Tibial nerve (tissue), 4 donors: ENCODE data around the gene SVIL. TPM values are rescaled to one million over a fixed set of nuclear protein-coding genes. Genes with fewer than 3 reads are reported as not detected.
A peak's percentile ranks its signal among the peaks of the same experiment; 100 is the strongest.

Source experiments
- DNase-seq, 2 donors: peaks; one replicate each; pipeline ENCODE4 v3.0.0-alpha.2; 2019; ENCODE audit warnings: low spot score in 2 of 2
- H3K27ac ChIP-seq, 4 donors: fragments of 200-600 bp; sonication (generic) in 3 of 4; one replicate each; pipeline ENCODE4 v1.5.1; 2017 to 2019; ENCODE audit warnings: mild to moderate bottlenecking in 1 of 4
- H3K27me3 ChIP-seq, 2 donors: fragments of 200-600 bp; sonication (generic) in 1 of 2; one replicate each; pipeline versions ENCODE4 v1.5.1 to v1.6.0; 2017 to 2019
- H3K36me3 ChIP-seq, 3 donors: fragments of 200-600 bp; sonication (generic); one replicate each; pipeline ENCODE4 v1.5.1; 2018 to 2019
- H3K4me1 ChIP-seq, 4 donors: fragments of 200-600 bp; sonication (generic) in 3 of 4; one replicate each; pipeline ENCODE4 v1.5.1; 2017 to 2019
- H3K4me3 ChIP-seq, 4 donors: fragments of 200-600 bp; sonication (generic) in 3 of 4; one replicate each; pipeline ENCODE4 v1.5.1; 2017 to 2019; ENCODE audit warnings: mild to moderate bottlenecking in 1 of 4, moderate library complexity in 1 of 4
- H3K9me3 ChIP-seq, 4 donors: fragments of 200-600 bp; sonication (generic) in 3 of 4; one replicate each; pipeline ENCODE4 v1.5.1; 2017 to 2019
- EP300 ChIP-seq, 2 donors: sonication (generic); formaldehyde crosslinking; IDR thresholded peaks; one replicate each; pipeline ENCODE4 v1.6.1; 2017; ENCODE audit warnings: antibody characterized with exemption in 2 of 2, mild to moderate bottlenecking in 1 of 2
- POLR2A ChIP-seq, 2 donors: fragments of 450-650 bp; IDR thresholded peaks; one replicate each; pipeline ENCODE4 v1.6.1; 2017; ENCODE audit warnings: antibody characterized with exemption in 2 of 2, mild to moderate bottlenecking in 2 of 2, moderate library complexity in 2 of 2
- WGBS, 2 donors: methylation state at CpG; one replicate each; pipeline ENCODE4 v1.1.5; 2018; 5-methylcytosine and 5-hydroxymethylcytosine counted together
- total RNA-seq, 4 donors: library from RNA; depleted of rRNA; stranded (reverse); fragments of >200 nt; gene quantifications; one replicate each; pipeline ENCODE4 v1.1.0, GENCODE V29; 2016
- TF ChIP-seq, protein P1 (sequence below), 5 experiments: fragments of 200-600 bp in 3 of 5; fragments of 450-650 bp in 2 of 5; sonication (generic) in 3 of 5; IDR thresholded peaks; one replicate each; pipeline ENCODE4 v1.5.1; 2016 to 2019; ENCODE audit warnings: antibody characterized with exemption in 5 of 5, mild to moderate bottlenecking in 3 of 5, moderate library complexity in 2 of 5

SVIL gene
- total RNA-seq, 4 donors from 2014 or later = 23.6 to 32.0 (median 26.0) TPM

DNA sequence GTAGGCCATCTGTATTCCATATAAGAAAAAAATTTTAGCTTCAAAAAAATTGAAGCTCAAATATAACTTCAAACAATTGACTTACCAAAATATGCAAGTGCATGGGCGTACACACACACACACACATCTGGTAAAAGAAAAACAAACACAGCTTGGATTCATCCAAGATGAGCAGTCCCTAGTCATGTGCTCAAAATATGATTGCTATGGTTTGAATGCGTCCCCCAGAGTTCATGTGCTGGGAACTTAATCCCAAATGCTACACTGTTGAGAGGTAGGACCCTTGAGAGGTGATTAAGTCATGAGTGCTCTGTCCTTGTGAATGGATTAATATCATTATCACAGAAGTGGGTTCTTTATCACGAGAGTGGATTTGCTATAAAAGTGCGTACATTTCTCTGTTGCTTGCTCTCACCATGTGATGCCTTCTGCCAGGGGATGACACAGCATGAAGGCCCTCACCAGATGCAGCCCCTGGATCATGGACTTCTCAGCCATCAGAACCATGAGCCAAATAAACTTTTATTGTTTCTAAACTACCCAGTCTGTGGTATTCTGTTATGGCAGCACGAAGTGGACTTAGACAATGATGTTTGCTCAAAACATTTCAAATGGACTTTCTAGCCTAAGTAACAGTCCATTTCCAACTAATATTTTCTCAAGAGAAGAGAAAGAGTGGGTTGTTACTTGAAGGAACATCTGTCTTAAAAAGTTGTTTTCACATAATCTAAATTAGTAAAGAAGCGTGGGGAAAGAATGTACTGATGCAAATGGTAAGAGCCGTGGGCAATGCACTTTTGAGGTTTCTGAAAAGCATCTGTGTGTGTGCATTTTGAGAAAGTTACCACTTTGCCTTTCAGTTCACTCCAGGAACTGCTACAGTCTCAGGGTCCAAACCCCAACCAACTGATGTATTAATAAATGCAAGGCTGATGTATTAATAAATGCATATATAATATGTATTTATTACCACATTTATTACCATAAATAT is 15.1 kb upstream of the SVIL start:
- peaks cover 0 to 30% (median 7%) of the 10 kb centered on the region in 4 donors for H3K4me1 ChIP-seq
- no peaks in the 10 kb centered on the region for H3K27me3 ChIP-seq
- DNase-seq = no peak
- H3K9me3 ChIP-seq = no peaks in the 10 kb centered on the region
- peak overlapping the region in 1 of 4 donors; percentile 74 for H3K27ac ChIP-seq
- WGBS, 2 donors = 68 to 77% methylated on average over 7 of the region's 7 CpGs
- no peaks in the 10 kb centered on the region for H3K36me3 ChIP-seq
- TF ChIP-seq, protein P1, sequence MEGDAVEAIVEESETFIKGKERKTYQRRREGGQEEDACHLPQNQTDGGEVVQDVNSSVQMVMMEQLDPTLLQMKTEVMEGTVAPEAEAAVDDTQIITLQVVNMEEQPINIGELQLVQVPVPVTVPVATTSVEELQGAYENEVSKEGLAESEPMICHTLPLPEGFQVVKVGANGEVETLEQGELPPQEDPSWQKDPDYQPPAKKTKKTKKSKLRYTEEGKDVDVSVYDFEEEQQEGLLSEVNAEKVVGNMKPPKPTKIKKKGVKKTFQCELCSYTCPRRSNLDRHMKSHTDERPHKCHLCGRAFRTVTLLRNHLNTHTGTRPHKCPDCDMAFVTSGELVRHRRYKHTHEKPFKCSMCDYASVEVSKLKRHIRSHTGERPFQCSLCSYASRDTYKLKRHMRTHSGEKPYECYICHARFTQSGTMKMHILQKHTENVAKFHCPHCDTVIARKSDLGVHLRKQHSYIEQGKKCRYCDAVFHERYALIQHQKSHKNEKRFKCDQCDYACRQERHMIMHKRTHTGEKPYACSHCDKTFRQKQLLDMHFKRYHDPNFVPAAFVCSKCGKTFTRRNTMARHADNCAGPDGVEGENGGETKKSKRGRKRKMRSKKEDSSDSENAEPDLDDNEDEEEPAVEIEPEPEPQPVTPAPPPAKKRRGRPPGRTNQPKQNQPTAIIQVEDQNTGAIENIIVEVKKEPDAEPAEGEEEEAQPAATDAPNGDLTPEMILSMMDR (IDR thresholded peaks at IDR 0.05) = no peak
- TF ChIP-seq POLR2A (IDR thresholded peaks at IDR 0.05) = no peak
- H3K4me3 ChIP-seq = no peak overlapping the region

DNA sequence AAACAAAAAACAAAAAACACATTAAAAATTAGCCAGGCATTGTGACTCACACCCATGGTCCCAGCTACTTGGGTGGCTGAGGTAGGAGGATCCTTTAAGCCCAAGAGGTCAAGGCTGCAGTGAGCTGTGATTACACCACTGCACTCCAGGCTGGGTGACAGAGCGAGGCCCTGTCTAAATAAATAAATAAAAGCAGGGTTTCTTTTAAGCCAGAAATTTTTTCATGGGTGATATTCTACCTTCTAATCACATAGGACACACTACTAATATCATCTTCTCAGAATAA is 14.2 kb upstream of the SVIL start:
- peaks cover 0 to 37% (median 7%) of the 10 kb centered on the region in 4 donors for H3K4me1 ChIP-seq
- WGBS, 2 donors = 58 to 67% methylated on average over 1 of the region's 1 CpG

DNA sequence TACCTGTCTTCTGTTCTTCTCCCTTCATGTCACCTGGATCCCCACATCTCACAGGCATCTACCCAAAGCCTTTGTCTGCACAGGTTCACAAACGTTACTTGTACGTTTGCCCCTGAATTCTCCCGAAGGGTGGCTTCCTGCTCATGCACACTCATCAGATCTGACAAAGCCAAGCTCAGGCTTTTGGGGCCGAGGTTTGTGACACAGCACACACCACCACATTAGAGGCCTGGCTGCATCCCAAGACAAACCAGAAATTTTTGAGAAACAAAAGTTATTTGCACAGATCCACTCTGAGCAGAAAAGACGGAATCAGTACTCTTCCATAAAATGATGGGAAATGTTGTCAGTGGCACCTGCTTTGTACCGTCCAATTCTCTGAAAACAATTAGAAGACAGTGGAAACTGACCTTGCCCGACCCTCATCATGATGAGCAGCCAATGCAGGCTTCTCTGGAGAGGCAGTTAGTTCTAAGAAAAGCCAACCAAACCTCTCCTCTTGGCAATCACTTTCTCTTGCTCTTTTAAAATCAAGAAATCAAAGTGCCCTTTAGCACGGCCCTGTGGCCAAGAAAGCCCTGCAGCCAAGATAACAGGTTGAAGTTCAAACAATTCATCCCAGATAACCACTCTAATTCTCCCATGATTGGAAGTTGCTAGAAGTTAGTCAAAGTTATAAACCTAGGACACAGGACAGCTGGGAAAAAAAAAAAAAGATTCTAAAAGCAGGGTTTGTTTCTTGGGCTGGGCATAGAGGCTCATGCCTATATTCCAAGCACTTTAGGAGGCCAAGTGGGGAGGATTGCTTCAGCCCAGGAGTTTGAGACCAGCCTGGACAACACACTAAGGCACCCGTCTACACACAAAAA is 13.6 kb upstream of the SVIL start:
- no peak for TF ChIP-seq EP300 (IDR thresholded peaks at IDR 0.05)
- no peak for TF ChIP-seq POLR2A (IDR thresholded peaks at IDR 0.05)
- TF ChIP-seq, protein P1 (IDR thresholded peaks at IDR 0.05) = no peak
- Histone ChIP-seq H3K36me3 (no peaks in the 10 kb centered on the region), H3K4me3 (no peak overlapping the region), H3K27me3 (no peaks in the 10 kb centered on the region), H3K27ac (peak overlapping the region; percentile 3 to 80 (median 52)), H3K4me1 (peaks cover 0 to 42% (median 9%) of the 10 kb centered on the region in 4 donors), H3K9me3 (no peaks in the 10 kb centered on the region)
- peak in 1 of 2 donors; percentile 63 for DNase-seq
- 30 to 39% methylated on average over 9 of the region's 9 CpGs for WGBS, 2 donors

More for the DNA sequence above, 14.2 kb upstream of the SVIL start:
- H3K4me3 ChIP-seq = no peak overlapping the region
- no peaks in the 10 kb centered on the region for H3K9me3 ChIP-seq
- no peak for DNase-seq
- H3K27me3 ChIP-seq = no peaks in the 10 kb centered on the region
- peak overlapping the region in 3 of 4 donors; percentile 31 to 80 (median 74) for H3K27ac ChIP-seq
- TF ChIP-seq, protein P1 (IDR thresholded peaks at IDR 0.05) = no peak
- TF ChIP-seq POLR2A (IDR thresholded peaks at IDR 0.05) (no peak), EP300 (IDR thresholded peaks at IDR 0.05) (no peak)
- H3K36me3 ChIP-seq = no peaks in the 10 kb centered on the region

DNA sequence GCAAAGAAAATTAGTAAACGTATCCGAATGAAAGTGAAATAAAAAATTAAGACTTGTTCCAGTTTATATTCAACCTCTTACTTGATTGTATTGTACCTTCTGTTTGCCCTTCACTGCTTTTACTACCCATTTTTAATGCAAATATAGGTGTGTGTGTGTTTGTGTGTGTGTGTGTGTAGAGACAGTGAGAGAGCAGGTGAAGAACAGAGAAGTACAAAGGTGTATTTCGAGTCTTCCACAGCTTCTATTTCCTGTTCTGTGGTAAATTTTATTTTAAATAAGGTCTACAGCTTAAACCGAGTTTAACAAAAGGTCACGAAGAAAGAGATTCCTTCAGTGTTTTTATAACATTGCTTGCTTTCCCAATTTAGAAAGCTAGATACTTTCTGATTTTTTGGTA is 12.7 kb upstream of the SVIL start:
- no peak for DNase-seq
- TF ChIP-seq, protein P1 (IDR thresholded peaks at IDR 0.05) = no peak
- no peak for TF ChIP-seq EP300 (IDR thresholded peaks at IDR 0.05)
- TF ChIP-seq POLR2A (IDR thresholded peaks at IDR 0.05) = no peak
- Histone ChIP-seq H3K27ac (peak overlapping the region in 2 of 4 donors; percentile 74 to 80), H3K27me3 (no peaks in the 10 kb centered on the region), H3K4me3 (peak overlapping the region in 1 of 4 donors; percentile 15), H3K36me3 (no peaks in the 10 kb centered on the region), H3K9me3 (no peaks in the 10 kb centered on the region), H3K4me1 (peaks cover 0 to 47% (median 10%) of the 10 kb centered on the region in 4 donors)
- WGBS, 2 donors = 47 to 49% methylated on average over 5 of the region's 5 CpGs
